OCI-LY7 (cell line): ENCODE data around the gene CUEDC2. TPM values are rescaled to one million over a fixed set of nuclear protein-coding genes. Genes with fewer than 3 reads are reported as not detected.

ENCODE experiments used
- BruUV-seq: library from RNA; stranded (reverse); fragments of 400-500 nt; replicated peaks from 2 replicates; lab custom pipeline; 2021; lab: Mats Ljungman, UMichigan
- CTCF ChIA-PET: fragments of 300-600 bp; sonication (Branson Sonifier 250); formaldehyde crosslinking; loops from one replicate; lab custom pipeline; 2022; ENCODE audit warnings: antibody characterized with exemption; ENCODE audit not compliant: unreplicated experiment; lab: Charles Lee
- POLR2A ChIA-PET: fragments of 300-600 bp; sonication (Branson Sonifier 250); formaldehyde crosslinking; loops from one replicate; lab custom pipeline; 2022; ENCODE audit warnings: antibody characterized with exemption; lab: Charles Lee
- DNase-seq: peaks from one replicate; pipeline ENCODE4 v3.0.0-alpha.2; 2015; ENCODE audit warnings: low spot score
- H2AFZ ChIP-seq: fragments of 200-600 bp; sonication (generic), shearing (Covaris generic); 2 replicates; pipeline ENCODE4 v1.6.1; 2014; ENCODE audit warnings: mild to moderate bottlenecking, antibody characterized with exemption, low read length, moderate library complexity
- H3K27ac ChIP-seq: fragments of 200-600 bp; sonication (generic); 2 replicates; pipeline ENCODE4 v1.5.1; 2014; ENCODE audit warnings: mixed run types, low read depth, mild to moderate bottlenecking, moderate library complexity, low read length, inconsistent platforms; ENCODE audit not compliant: poor library complexity, severe bottlenecking
- H3K36me3 ChIP-seq: fragments of 200-600 bp; sonication (generic); 2 replicates; pipeline ENCODE4 v1.6.1; 2014; ENCODE audit warnings: mild to moderate bottlenecking, antibody characterized with exemption, low read length, moderate library complexity, mixed read lengths; ENCODE audit not compliant: insufficient read depth
- H3K4me1 ChIP-seq: fragments of 200-600 bp; sonication (generic); 2 replicates; pipeline ENCODE4 v1.5.1; 2014; ENCODE audit warnings: mild to moderate bottlenecking, low read length; ENCODE audit not compliant: insufficient read depth, poor library complexity, severe bottlenecking
- H3K4me2 ChIP-seq: fragments of 200-600 bp; sonication (generic); 2 replicates; pipeline ENCODE4 v1.6.1; 2014; ENCODE audit warnings: mild to moderate bottlenecking, low read length
- H3K4me3 ChIP-seq: fragments of 200-600 bp; sonication (generic); 2 replicates; pipeline ENCODE4 v1.5.1; 2014; ENCODE audit warnings: mild to moderate bottlenecking, low read depth, low read length; ENCODE audit not compliant: poor library complexity, severe bottlenecking
- H3K79me2 ChIP-seq: fragments of 200-600 bp; sonication (generic); 2 replicates; pipeline ENCODE4 v1.6.1; 2016; ENCODE audit warnings: low read depth, mild to moderate bottlenecking, low read length, moderate library complexity, mixed read lengths; ENCODE audit not compliant: insufficient read depth
- H3K9me2 ChIP-seq: fragments of 200-600 bp; sonication (generic); 2 replicates; pipeline ENCODE4 v1.6.1; 2016; ENCODE audit warnings: mild to moderate bottlenecking, low read length, mixed read lengths; ENCODE audit not compliant: insufficient read depth
- H3K9me3 ChIP-seq: fragments of 200-600 bp; sonication (generic); 2 replicates; pipeline ENCODE4 v1.6.1; 2014; ENCODE audit warnings: mild to moderate bottlenecking, mixed run types, low read length, mixed read lengths
- H4K20me1 ChIP-seq: fragments of 200-600 bp; sonication (generic); 2 replicates; pipeline ENCODE4 v1.6.1; 2014; ENCODE audit warnings: mild to moderate bottlenecking, antibody characterized with exemption, low read length, moderate library complexity, mixed read lengths; ENCODE audit not compliant: insufficient read depth
- CTCF ChIP-seq: fragments of 200-600 bp; sonication (generic); conservative IDR thresholded peaks from 2 replicates; pipeline ENCODE4 v1.5.1; 2014; ENCODE audit warnings: mild to moderate bottlenecking, antibody characterized with exemption, low read length, moderate library complexity, mixed read lengths
- EZH2phosphoT487 ChIP-seq: fragments of 200-600 bp; sonication (generic); IDR thresholded peaks from 2 replicates; pipeline ENCODE4 v1.6.1; 2018; ENCODE audit warnings: low read depth, borderline replicate concordance, mild to moderate bottlenecking, mixed run types, antibody characterized with exemption, low read length, moderate library complexity, mixed read lengths
- intact Hi-C: fragments of 100-400 bp; cut with micrococcal nuclease; formaldehyde crosslinking; loops from one replicate; pipeline ENCODE4 v1.10.0; 2022; ENCODE audit not compliant: unreplicated experiment
- total RNA-seq, 2 experiments: library from RNA; depleted of rRNA in 1 of 2; stranded (reverse); fragments of >200 nt in 1 of 2; shearing (Covaris generic) in 1 of 2; gene quantifications; 2 replicates each; pipeline ENCODE4 v1.2.3, GENCODE V29; 2014 to 2022

CUEDC2 gene
- total RNA-seq, 2 experiments from 2014 or later, result 48.9 to 73.3 TPM

- H3K79me2 ChIP-seq, result no peaks in the 10 kb centered on the region
- H3K9me2 ChIP-seq, result no peaks in the 10 kb centered on the region
- TF ChIP-seq CTCF (no peak), EZH2phosphoT487 (no peak)
- no peak for DNase-seq
- no peaks in the 10 kb centered on the region; the same call in 1 of the 2 replicates for H3K36me3 ChIP-seq
- H2AFZ ChIP-seq, result no peak overlapping the region
- POLR2A ChIA-PET, result no interaction called here
- H3K4me2 ChIP-seq, result peak overlapping the region; percentile 23; the same call in 1 of the 2 replicates
- H3K27ac ChIP-seq, result no peak overlapping the region
- H4K20me1 ChIP-seq, result peaks cover 5% of the 10 kb centered on the region; the same call in 1 of the 2 replicates
- no peaks in the 10 kb centered on the region for H3K9me3 ChIP-seq
- H3K4me3 ChIP-seq, result peak overlapping the region; percentile 28
- CTCF ChIA-PET, result no interaction called here
- intact Hi-C loops, result no loop called here
- peaks cover 15% of the 10 kb centered on the region for H3K4me1 ChIP-seq
- no TSS peak for BruUV-seq
Measured at GRCh38 chr10:102408728-102409603, 23.4 kb downstream of the CUEDC2 start.

GRCh38 chr10:102408131-102408727 is 24.1 kb downstream of the CUEDC2 start:
- no peak overlapping the region for H3K27ac ChIP-seq
- intact Hi-C loops, result no loop called here
- H4K20me1 ChIP-seq, result peaks cover 5% of the 10 kb centered on the region; the same call in 1 of the 2 replicates
- H3K4me2 ChIP-seq, result no peak overlapping the region
- H3K4me1 ChIP-seq, result peaks cover 10% of the 10 kb centered on the region
- no peaks in the 10 kb centered on the region for H3K9me3 ChIP-seq
- no peaks in the 10 kb centered on the region for H3K9me2 ChIP-seq
- CTCF ChIA-PET, result interaction anchor here (0.6 kb wide), 1 partner anchor 13 kb away, joined by 3 read pairs; the partner anchor contains the start of gene NFKB2
- no TSS peak for BruUV-seq
- no peak overlapping the region for H2AFZ ChIP-seq
- no peaks in the 10 kb centered on the region for H3K79me2 ChIP-seq
- POLR2A ChIA-PET, result no interaction called here
- DNase-seq, result no peak
- no peaks in the 10 kb centered on the region; the same call in 1 of the 2 replicates for H3K36me3 ChIP-seq
- H3K4me3 ChIP-seq, result no peak overlapping the region
- TF ChIP-seq EZH2phosphoT487 (no peak), CTCF (no peak)
